ENCODE measurements around the gene CFAP99.
"Not testable (repeated sequence)": the region's sequence is repeated elsewhere in the genome, so short reads cannot be mapped to it uniquely, and the experiment has no call there.

CFAP99 gene

GRCh38 chr4:2418650-2419571, at the start of gene CFAP99:
Gene CFAP99, plus strand, starts transcription at chr4:2418955.
- DNase-seq (ENCODE audit: low read depth in 2 of 2), result peak; percentile 96

- DNase-seq (ENCODE audit: low read depth in 2 of 2), result no peak
Measured at GRCh38 chr4:2370597-2371320, 48.0 kb upstream of the CFAP99 start.

- DNase-seq (ENCODE audit: low read depth in 2 of 2), result no peak
Measured at GRCh38 chr4:2371765-2372487, 46.8 kb upstream of the CFAP99 start.

GRCh38 chr4:2372488-2373030, 46.2 kb upstream of the CFAP99 start:
- DNase-seq (ENCODE audit: low read depth in 2 of 2), result no peak

GRCh38 chr4:2373532-2373931, 45.2 kb upstream of the CFAP99 start:
- DNase-seq (ENCODE audit: low read depth in 2 of 2), result no peak

- no peak for DNase-seq (ENCODE audit: low read depth in 2 of 2)
Measured at GRCh38 chr4:2375427-2375826, 43.3 kb upstream of the CFAP99 start.

GRCh38 chr4:2377241-2377640, 41.5 kb upstream of the CFAP99 start:
- DNase-seq (ENCODE audit: low read depth in 2 of 2), result no peak

- no peak for DNase-seq (ENCODE audit: low read depth in 2 of 2)
Measured at GRCh38 chr4:2378401-2378800, 40.4 kb upstream of the CFAP99 start.

GRCh38 chr4:2378898-2379297, 39.9 kb upstream of the CFAP99 start:
- DNase-seq (ENCODE audit: low read depth in 2 of 2), result no peak

GRCh38 chr4:2380589-2380988, 38.2 kb upstream of the CFAP99 start:
- DNase-seq (ENCODE audit: low read depth in 2 of 2), result not testable (repeated sequence)

GRCh38 chr4:2382769-2383202, 36.0 kb upstream of the CFAP99 start:
- DNase-seq (ENCODE audit: low read depth in 2 of 2), result not testable (repeated sequence)

- DNase-seq (ENCODE audit: low read depth in 2 of 2), result not testable (repeated sequence)
Measured at GRCh38 chr4:2383220-2383631, 35.5 kb upstream of the CFAP99 start.

- DNase-seq (ENCODE audit: low read depth in 2 of 2), result no peak
Measured at GRCh38 chr4:2383760-2384159, 35.0 kb upstream of the CFAP99 start.

- DNase-seq (ENCODE audit: low read depth in 2 of 2), result no peak
Measured at GRCh38 chr4:2384245-2384644, 34.5 kb upstream of the CFAP99 start.

GRCh38 chr4:2385516-2385915, 33.2 kb upstream of the CFAP99 start:
- DNase-seq (ENCODE audit: low read depth in 2 of 2), result no peak

GRCh38 chr4:2386717-2387116, 32.0 kb upstream of the CFAP99 start:
- DNase-seq (ENCODE audit: low read depth in 2 of 2), result no peak

GRCh38 chr4:2387218-2387617, 31.5 kb upstream of the CFAP99 start:
- no peak for DNase-seq (ENCODE audit: low read depth in 2 of 2)

- no peak for DNase-seq (ENCODE audit: low read depth in 2 of 2)
Measured at GRCh38 chr4:2387829-2388228, 30.9 kb upstream of the CFAP99 start.

- DNase-seq (ENCODE audit: low read depth in 2 of 2), result no peak
Measured at GRCh38 chr4:2388429-2389182, 30.1 kb upstream of the CFAP99 start.

- DNase-seq (ENCODE audit: low read depth in 2 of 2), result no peak
Measured at GRCh38 chr4:2389691-2390090, 29.1 kb upstream of the CFAP99 start.

GRCh38 chr4:2390146-2390545, 28.6 kb upstream of the CFAP99 start:
- no peak for DNase-seq (ENCODE audit: low read depth in 2 of 2)

All from stimulated activated CD8-positive, alpha-beta memory T cell treated with anti-CD3 and anti-CD28 coated beads, Interleukin-2, amount 100 ng/mL, for 1 hour (primary cell).